HG03135 (cell line): ENCODE measurements around the gene TMEM144.
"Not testable (repeated sequence)": the region's sequence is repeated elsewhere in the genome, so short reads cannot be mapped to it uniquely, and the experiment has no call there.

Source experiments
- ATAC-seq: cut with Tn5 transposase; IDR thresholded peaks from one replicate; pipeline ENCODE4 v1.9.1; 2021; ENCODE audit warnings: mild to moderate bottlenecking, moderate library complexity; ENCODE audit not compliant: unreplicated experiment

The TMEM144 gene

GRCh38 chr4:158234671-158235070 lies 24.4 kb downstream of the TMEM144 start:
- ATAC-seq: no peak

DNA sequence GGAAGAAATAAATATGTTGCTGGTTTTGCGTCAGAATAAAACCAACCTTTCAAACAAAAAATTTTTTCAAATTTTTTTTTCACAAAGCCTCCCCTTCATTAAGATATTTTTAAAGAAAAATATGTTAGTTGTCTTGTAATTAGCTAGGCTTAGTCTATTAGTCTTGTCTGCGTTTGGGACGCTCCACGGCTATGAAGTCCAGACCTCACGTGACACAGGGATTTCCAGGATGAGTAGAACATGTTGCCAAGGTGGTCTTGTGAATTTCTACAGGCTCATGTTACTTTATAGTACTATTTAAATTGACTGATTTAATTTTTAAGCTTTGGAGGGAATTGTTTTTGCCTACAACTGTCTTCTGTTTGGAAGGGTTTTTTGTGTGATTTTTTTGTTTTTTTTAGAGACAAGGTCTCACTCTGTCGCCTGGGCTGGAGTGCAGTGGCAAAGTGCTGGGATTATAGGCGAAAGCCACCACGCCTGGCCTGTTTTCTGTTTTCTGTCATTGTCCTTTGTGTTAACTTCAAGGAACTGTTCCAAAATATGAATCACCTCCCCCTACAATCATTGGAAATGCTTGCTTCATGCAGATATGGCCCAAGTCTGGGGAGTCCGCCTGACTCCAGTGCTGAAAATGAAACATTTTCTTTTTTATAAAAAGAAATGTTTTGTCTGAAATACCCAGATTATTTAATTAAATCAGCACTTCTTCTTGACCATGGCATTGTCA lies 26.2 kb downstream of the TMEM144 start:
- no peak for ATAC-seq

GRCh38 chr4:158238575-158238974 lies 28.3 kb downstream of the TMEM144 start:
- ATAC-seq: no peak

- ATAC-seq: no peak
Measured at GRCh38 chr4:158239196-158239595, 28.9 kb downstream of the TMEM144 start.

- ATAC-seq: no peak
Measured at GRCh38 chr4:158243071-158243470, 32.8 kb downstream of the TMEM144 start.

DNA sequence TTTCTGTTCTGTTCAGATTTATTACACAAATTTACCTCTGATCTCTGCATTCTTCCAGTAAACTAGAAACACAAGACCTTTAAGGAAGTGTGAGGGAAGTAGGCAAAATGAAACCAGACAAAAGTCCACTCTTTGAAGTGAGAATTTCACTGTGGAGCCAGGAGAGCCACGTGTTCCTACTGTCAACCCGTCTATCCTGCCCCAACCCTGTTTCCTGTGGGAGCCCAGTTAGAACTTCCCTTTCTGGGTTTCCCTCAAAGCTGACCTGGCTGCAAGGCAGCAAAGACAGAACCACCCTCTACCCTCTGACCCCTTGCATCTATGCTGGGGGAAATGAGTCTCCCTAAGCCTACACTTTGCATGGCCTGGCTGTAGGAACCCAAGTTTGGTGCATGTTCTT lies 40.0 kb downstream of the TMEM144 start:
- no peak for ATAC-seq

GRCh38 chr4:158253350-158253980 lies 43.2 kb downstream of the TMEM144 start:
- peak; percentile 75 for ATAC-seq

- no peak for ATAC-seq
Measured at GRCh38 chr4:158254292-158254691, 44.0 kb downstream of the TMEM144 start.

- peak; percentile 74 for ATAC-seq
Measured at GRCh38 chr4:158255727-158256324, 45.5 kb downstream of the TMEM144 start.

DNA sequence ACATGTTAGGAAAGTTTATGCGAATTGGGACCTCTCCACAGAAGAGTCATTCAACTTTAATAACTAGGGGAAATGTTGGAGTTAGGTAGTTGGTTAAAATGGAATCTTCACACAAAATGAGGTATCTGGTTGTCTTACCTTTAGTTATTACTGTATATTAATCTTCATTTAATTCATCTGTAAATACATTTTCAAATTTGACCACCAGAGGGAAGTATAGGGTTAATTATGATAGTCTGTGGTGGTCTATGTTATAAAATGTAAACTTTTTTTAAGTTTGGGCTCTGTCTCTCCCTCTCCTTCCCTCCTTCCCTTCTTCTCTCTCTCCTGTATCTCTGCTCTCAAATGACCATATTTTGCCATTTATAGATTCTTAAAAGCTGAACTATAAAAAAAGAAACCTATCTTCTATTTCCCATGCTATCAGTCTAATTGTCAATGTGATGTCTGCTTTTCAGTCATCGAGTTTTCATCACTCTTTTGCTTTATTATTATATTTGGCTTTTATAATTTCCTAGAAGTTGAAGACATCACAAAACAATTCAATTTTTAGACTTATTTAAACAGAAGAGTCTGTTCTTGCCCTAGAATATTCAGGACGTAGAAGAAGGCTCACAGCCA lies 49.8 kb downstream of the TMEM144 start:
- ATAC-seq: no peak

- ATAC-seq: no peak
Measured at GRCh38 chr4:158261480-158261879, 51.2 kb downstream of the TMEM144 start.

DNA sequence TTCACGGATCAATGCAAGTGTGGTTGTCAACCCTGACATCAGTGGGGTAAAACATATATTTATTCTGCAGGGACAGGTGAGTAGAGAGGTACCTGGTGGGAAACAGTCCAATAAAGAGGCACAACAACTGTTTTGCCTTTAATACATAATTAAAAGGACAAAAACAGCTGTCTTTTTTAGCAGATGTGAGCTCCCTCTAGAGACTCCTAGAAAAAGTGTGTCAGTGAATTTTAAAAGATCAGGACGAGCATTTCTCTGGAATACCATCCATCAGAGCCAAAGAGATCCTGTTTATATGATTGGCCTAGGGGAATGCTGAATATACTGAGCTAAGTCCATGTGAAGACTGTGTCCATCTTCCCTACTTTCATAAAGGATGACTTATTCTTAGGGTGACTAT lies 58.3 kb downstream of the TMEM144 start:
- ATAC-seq: no peak

DNA sequence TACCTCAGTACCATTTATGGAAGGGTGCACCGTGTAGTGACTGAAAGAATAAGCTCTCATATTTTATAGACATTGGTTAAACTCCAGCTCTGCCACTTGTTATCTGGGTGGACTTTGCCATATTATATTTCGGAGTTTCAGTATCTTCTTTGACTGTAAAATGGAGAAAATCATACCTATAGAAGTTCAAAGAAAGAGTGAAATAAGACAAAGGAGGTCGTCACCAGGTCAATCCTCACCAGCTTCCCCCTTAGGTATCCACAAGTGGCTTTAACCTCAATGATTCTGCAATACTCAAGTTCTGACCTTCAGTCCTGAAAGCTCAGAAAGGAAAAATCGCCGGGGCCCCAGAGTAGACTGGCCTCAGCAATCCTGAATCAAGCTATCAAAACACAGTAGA lies 64.3 kb downstream of the TMEM144 start:
- no peak for ATAC-seq

DNA sequence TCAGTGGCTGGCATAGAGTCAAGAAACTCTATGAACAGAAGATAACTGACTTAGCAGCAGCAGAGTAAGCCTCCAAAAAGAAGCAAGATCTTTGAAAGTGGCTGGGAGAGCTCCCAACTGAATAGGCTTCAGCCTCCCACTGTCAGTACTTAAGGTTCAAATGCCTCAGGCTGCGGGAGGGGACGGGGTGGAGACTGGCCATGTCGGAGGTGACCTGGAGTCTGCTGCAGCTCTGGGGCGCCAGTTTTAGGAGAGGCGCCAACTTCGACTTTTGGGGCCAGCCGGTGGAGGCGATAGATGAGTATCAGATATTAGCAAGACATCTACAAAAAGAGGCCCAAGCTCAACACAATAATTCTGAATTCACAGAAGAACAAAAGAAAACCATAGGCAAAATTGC lies 67.3 kb downstream of the TMEM144 start:
- ATAC-seq: no peak

- ATAC-seq: not testable (repeated sequence)
Measured at GRCh38 chr4:158279052-158279451, 68.8 kb downstream of the TMEM144 start.

GRCh38 chr4:158280856-158281255 lies 70.6 kb downstream of the TMEM144 start:
- no peak for ATAC-seq

GRCh38 chr4:158282252-158282651 lies 72.0 kb downstream of the TMEM144 start:
- no peak for ATAC-seq

DNA sequence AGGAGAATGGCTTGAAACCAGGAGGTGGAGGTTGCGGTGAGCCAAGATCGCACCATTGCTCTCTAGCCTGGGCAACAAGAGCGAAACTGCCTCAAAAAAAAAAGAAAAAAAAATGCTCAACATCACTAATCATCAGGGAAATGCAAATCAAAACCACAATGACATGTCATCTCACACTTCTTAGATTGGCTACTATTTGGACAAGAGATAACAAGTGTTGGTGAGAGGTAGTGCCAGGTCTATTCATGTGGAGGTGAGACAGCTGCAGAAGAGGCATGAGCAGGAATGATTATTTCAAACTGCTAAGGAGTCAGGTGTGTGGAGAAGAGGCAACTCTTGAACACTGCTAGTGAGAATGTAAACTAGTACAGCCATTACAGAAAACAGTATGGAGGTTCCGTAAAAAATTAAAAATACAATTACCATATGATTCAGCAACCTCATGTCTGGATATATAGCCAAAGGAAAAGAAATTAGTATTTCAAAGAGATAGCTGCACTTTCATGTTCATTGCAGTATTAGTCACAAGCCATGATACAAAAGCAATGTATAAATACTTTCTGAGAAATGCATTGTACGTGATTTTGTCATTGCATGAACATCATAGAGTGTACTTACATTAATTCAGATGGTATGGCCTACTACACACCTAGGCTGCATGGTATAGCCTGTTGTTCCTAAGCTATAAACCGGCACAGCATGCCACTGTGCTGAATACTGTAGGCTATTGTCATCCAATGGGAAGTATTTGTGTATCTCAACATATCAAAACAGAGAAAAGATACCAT lies 75.3 kb downstream of the TMEM144 start:
- no peak for ATAC-seq

- ATAC-seq: no peak
Measured at GRCh38 chr4:158290912-158291311, 80.6 kb downstream of the TMEM144 start.

- ATAC-seq: no peak
Measured at GRCh38 chr4:158291334-158292055, 81.2 kb downstream of the TMEM144 start.
